ENCODE measurements around the gene MTR. TPM values are rescaled to one million over a fixed set of nuclear protein-coding genes. Genes with fewer than 3 reads are reported as not detected.

MTR gene
- total RNA-seq, 1 donor from 2014 or later: 19.9 TPM

DNA sequence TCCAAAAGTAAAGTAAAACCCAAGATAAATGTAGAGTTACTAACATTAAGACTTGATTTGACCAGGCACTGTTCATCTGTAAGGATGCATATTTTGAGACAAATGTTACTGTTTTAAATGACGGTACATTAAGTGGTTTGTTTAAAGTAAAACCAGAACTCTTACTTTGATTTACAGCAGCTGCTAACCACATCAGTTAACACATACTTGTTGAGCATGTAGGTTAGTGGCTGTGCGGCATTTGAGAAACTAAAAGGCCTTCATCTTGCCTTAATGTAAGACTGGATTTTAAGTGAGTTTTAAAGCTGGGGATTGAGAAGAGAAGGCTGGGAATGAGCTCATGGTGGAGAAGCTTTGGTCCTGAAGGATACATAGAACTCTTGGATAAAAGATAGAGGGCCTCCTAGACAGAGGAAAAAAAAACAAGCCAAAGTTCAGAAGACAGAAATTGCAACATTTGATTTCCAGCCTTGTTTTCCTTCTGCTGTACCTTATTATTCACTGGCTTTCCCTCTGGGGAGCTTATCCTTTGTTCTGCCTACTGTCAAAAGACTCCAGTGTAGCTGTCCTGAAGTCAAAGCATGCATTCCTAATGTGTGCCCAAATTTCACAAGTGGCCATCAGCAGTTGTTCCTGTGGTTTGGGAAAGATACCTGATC is 66.6 kb downstream of the MTR start:
- H3K36me3 ChIP-seq: peaks cover 0 to 50% of the 10 kb centered on the region in 2 donors
- no peaks in the 10 kb centered on the region for H3K9me3 ChIP-seq
- TF ChIP-seq, protein P1, sequence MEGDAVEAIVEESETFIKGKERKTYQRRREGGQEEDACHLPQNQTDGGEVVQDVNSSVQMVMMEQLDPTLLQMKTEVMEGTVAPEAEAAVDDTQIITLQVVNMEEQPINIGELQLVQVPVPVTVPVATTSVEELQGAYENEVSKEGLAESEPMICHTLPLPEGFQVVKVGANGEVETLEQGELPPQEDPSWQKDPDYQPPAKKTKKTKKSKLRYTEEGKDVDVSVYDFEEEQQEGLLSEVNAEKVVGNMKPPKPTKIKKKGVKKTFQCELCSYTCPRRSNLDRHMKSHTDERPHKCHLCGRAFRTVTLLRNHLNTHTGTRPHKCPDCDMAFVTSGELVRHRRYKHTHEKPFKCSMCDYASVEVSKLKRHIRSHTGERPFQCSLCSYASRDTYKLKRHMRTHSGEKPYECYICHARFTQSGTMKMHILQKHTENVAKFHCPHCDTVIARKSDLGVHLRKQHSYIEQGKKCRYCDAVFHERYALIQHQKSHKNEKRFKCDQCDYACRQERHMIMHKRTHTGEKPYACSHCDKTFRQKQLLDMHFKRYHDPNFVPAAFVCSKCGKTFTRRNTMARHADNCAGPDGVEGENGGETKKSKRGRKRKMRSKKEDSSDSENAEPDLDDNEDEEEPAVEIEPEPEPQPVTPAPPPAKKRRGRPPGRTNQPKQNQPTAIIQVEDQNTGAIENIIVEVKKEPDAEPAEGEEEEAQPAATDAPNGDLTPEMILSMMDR (IDR thresholded peaks at IDR 0.05): no peak
- no peak for TF ChIP-seq POLR2A (IDR thresholded peaks at IDR 0.05)
- no peak for TF ChIP-seq POLR2AphosphoS5 (IDR thresholded peaks at IDR 0.05; ENCODE audit: insufficient read depth in 1 of 2, low read depth in 1 of 2)
- intact Hi-C loops (cut with DNase I): no loop called here
- H3K27me3 ChIP-seq: no peaks in the 10 kb centered on the region
- DNase-seq (ENCODE audit: extremely low spot score in 2 of 2): no peak
- H3K4me1 ChIP-seq: peaks cover 11% of the 10 kb centered on the region
- no peak overlapping the region for H3K4me3 ChIP-seq
- no peak overlapping the region for H3K27ac ChIP-seq

DNA sequence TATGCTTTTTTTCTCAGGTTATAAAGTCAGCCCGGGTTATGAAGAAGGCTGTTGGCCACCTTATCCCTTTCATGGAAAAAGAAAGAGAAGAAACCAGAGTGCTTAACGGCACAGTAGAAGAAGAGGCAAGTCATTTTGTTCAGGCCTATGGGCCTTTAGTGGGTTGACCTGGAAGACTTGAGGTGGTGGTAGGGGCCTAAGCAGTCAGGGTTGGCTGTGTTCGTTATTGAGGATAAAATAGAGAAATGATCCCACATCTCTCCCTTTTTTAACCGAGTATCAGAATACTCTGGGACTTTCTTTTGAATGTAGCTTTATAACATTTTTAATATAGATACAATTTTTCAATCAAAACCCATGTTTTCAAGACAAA is 67.1 kb downstream of the MTR start:
- no peak for TF ChIP-seq POLR2A (IDR thresholded peaks at IDR 0.05)
- TF ChIP-seq, protein P1 (IDR thresholded peaks at IDR 0.05): no peak
- no peak for TF ChIP-seq POLR2AphosphoS5 (IDR thresholded peaks at IDR 0.05; ENCODE audit: insufficient read depth in 1 of 2, low read depth in 1 of 2)
- DNase-seq (ENCODE audit: extremely low spot score in 2 of 2): no peak
- intact Hi-C loops (cut with DNase I): no loop called here
- Histone ChIP-seq H3K27ac (no peak overlapping the region), H3K36me3 (peaks cover 0 to 55% of the 10 kb centered on the region in 2 donors), H3K4me3 (no peak overlapping the region), H3K9me3 (no peaks in the 10 kb centered on the region), H3K4me1 (peaks cover 11% of the 10 kb centered on the region), H3K27me3 (no peaks in the 10 kb centered on the region)

DNA sequence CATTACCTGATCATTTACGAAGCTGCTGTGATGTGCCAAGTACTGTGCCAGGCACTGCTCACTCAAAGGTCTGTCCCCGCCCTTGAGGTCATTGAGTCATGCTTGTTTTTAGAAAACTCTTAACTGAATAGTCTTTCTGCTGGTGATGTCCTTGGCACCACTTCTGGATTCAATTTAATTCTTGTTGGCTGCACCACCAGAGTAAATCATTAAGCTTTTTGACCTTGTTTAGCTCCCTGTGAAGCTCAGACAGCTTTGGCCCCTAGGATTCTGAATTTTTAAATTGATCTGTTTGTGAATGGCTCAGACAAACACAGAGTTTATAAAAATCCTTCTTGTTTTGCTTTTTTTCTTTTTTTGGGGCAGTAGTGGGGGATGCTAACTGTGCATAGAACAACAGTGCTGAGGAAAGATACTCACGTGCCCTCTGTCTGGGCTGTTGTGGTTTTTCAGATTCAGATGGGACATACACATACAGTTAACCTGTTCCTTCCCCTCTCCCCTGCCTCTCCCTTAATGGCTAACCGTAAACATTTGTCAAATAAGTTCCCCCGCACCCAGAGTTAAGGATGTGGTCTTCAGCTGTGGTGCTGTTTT is 67.6 kb downstream of the MTR start:
- Histone ChIP-seq H3K4me3 (no peak overlapping the region), H3K27ac (no peak overlapping the region), H3K4me1 (peaks cover 11% of the 10 kb centered on the region), H3K27me3 (no peaks in the 10 kb centered on the region), H3K9me3 (no peaks in the 10 kb centered on the region), H3K36me3 (peaks cover 0 to 57% of the 10 kb centered on the region in 2 donors)
- intact Hi-C loops (cut with DNase I): no loop called here
- DNase-seq (ENCODE audit: extremely low spot score in 2 of 2): no peak
- TF ChIP-seq POLR2AphosphoS5 (IDR thresholded peaks at IDR 0.05; ENCODE audit: insufficient read depth in 1 of 2, low read depth in 1 of 2): no peak

DNA sequence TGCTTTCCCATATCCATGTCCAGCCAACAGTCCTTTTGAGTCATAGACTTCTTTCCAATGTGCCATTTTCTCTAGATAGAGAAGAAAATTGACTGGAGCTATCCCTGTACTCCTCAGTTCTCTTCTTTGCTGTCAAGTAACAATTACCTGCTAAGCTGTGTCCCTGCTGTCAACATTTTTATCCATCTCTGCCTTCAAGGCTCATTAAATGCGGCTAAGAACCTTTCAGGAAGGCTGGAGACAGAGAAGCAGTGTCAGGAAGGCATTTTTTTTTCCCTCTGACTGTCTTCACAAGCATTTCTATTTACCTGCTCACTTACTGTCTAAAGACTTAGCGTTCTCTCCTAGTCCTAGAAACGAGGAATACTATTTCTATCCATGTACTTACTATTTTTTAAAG is 69.1 kb downstream of the MTR start:
- TF ChIP-seq, protein P1 (IDR thresholded peaks at IDR 0.05): no peak
- intact Hi-C loops (cut with DNase I): no loop called here
- Histone ChIP-seq H3K27ac (no peak overlapping the region), H3K27me3 (no peaks in the 10 kb centered on the region), H3K4me3 (no peak overlapping the region), H3K9me3 (no peaks in the 10 kb centered on the region), H3K4me1 (peaks cover 11% of the 10 kb centered on the region), H3K36me3 (peaks cover 0 to 59% of the 10 kb centered on the region in 2 donors)
- DNase-seq (ENCODE audit: extremely low spot score in 2 of 2): no peak

DNA sequence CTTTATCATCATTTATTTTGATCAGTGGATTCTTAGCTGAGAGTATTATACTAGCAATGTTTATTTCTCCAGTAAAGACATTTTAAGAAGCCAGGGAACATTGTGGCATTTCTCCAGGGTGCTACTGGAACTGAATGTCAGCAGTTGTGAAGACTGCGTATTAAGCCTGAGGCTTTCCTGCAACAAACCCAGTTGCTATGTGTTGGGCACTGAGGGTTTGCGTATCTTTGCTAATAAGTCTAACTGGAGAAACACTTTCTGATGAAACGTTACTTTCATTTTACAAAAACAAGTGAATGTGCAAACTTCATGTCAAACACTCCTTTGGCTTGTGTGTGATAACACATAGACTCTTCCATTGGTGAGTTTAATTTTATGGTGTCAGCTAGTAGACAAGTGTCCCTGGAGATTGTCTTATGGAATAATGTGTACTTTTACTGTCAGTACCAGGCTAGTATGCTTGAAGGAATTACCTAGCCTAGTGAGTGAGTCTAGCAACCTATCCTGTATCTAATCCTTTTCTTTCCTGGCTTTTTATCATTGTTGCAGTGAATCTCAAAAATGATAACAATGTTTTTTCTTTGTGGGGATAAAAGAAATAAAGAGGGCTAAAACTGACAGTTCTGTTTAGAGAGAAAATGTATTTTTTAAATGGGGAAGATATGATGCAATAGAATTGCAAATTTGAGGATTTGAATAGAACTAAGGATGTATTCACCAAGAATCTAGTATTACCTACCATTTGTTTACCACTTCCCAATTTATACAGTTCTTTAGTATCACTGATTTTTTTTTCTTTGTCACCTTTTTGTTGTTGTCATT is 70.1 kb downstream of the MTR start:
- no peak for DNase-seq (ENCODE audit: extremely low spot score in 2 of 2)
- intact Hi-C loops (cut with DNase I): no loop called here
- peaks cover 11% of the 10 kb centered on the region for H3K4me1 ChIP-seq
- peaks cover 0 to 50% of the 10 kb centered on the region in 2 donors for H3K36me3 ChIP-seq
- TF ChIP-seq POLR2AphosphoS5 (IDR thresholded peaks at IDR 0.05; ENCODE audit: insufficient read depth in 1 of 2, low read depth in 1 of 2): no peak
- TF ChIP-seq, protein P1 (IDR thresholded peaks at IDR 0.05): no peak
- H3K27me3 ChIP-seq: no peaks in the 10 kb centered on the region
- H3K9me3 ChIP-seq: no peaks in the 10 kb centered on the region
- no peak overlapping the region for H3K27ac ChIP-seq
- H3K4me3 ChIP-seq: no peak overlapping the region

Measured in vagina (tissue), 2 donors.